NB4 (cell line): Measurements from ENCODE around the gene ODAD2.

Experiments used
- MYC ChIP-seq: IDR thresholded peaks from 2 replicates; pipeline ENCODE4 v1.6.1; 2011; ENCODE audit warnings: low read depth, low read length
- POLR2A ChIP-seq: IDR thresholded peaks from 2 replicates; pipeline ENCODE4 v1.6.1; 2011; ENCODE audit warnings: mild to moderate bottlenecking; ENCODE audit not compliant: insufficient read length; ENCODE audit errors: extremely low read depth
- TF ChIP-seq, protein P1 (sequence below): IDR thresholded peaks from one replicate; pipeline ENCODE4 v1.5.1; 2012; ENCODE audit warnings: low read depth, low read length
- TF ChIP-seq, protein P2 (sequence below): IDR thresholded peaks from 2 replicates; pipeline ENCODE4 v1.6.1; 2011; ENCODE audit warnings: low read depth, low read length

DNA sequence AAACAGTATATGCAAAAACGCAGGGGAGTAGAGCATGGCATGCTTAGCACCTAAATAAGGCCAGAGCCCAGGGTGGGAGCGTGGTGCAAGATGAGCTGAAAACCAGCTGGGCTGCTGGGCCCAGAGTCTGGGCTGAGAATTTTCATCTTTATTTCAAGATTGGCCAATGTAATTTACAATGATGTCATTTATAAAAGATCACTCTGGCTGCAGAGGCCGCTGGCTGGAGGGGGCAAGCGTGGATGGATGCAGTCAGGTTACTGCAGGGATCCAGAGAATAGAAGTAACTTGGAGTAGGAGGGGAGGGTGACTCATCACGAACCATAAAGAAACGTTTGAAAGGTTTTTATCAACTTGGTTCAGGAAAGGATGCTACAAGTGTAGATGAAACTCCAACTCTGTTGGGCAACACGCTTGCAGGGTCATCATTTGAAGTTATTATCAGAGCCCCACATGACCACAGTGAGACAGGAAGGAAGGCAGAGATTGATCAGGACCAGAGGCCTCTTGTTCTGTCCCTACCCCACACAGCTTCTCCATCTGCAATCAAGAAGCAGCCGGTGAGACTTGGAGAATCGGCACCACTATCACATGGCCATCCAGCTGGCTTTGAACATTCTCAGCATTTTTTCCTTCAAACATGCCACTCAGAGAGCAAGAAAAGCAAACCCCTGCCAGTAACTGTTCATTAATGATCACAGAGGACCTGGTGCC, 49.2 kb downstream of the ODAD2 start:
- TF ChIP-seq, protein P1, sequence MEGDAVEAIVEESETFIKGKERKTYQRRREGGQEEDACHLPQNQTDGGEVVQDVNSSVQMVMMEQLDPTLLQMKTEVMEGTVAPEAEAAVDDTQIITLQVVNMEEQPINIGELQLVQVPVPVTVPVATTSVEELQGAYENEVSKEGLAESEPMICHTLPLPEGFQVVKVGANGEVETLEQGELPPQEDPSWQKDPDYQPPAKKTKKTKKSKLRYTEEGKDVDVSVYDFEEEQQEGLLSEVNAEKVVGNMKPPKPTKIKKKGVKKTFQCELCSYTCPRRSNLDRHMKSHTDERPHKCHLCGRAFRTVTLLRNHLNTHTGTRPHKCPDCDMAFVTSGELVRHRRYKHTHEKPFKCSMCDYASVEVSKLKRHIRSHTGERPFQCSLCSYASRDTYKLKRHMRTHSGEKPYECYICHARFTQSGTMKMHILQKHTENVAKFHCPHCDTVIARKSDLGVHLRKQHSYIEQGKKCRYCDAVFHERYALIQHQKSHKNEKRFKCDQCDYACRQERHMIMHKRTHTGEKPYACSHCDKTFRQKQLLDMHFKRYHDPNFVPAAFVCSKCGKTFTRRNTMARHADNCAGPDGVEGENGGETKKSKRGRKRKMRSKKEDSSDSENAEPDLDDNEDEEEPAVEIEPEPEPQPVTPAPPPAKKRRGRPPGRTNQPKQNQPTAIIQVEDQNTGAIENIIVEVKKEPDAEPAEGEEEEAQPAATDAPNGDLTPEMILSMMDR = no peak
- TF ChIP-seq POLR2A (no peak), MYC (no peak)
- TF ChIP-seq, protein P2, sequence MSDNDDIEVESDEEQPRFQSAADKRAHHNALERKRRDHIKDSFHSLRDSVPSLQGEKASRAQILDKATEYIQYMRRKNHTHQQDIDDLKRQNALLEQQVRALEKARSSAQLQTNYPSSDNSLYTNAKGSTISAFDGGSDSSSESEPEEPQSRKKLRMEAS = no peak
